ENCODE measurements around the gene ACSM3.

The ACSM3 gene

DNA sequence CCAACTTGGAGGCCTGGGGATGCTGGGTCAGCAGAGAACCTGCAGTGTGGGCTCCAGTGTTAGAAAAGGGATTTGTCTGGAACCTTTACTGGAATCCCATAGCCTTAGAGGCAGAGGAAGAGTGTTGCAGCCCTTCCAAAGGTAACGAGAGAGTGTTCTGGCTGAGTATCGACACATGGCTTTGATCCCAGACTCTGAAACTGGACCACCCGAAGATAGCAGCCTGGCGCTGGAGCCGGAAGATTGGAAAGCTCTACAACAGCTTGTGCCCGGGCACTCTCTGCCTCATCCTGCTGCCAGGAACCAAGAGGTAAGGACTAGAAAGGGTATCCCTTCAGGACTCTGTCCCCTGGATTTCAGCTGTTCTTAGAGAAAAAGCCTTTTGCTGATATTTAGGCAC, 82.2 kb downstream of the ACSM3 start:
- DNase-seq (ENCODE audit: low read depth, low spot score) = no peak
- no peak overlapping the region for H3K27ac ChIP-seq

DNA sequence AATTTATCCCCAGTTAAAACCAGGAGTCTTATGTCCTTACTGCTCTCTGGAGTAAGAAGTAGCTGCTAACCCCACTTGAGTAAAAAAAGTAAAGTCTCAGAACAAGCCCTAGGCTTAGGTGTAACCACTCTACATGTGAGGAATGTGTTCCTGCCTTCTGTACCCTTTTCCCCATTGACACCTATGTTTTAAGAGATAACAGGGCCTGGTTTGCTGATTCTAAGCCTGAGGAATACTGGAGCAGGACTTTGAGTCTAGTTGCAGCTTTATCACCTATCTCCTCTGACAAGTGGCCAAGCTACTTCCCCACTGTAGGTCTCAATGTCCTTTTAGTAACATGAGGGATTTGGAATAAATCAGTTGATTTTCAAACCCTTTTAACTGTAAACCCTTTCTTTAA, 82.7 kb downstream of the ACSM3 start:
- no peak overlapping the region for H3K27ac ChIP-seq
- DNase-seq (ENCODE audit: low read depth, low spot score) = no peak

All from epithelial cell of prostate (primary cell).